Right cardiac atrium (tissue), 5 donors: ENCODE measurements around the gene TMEM119. TPM values are rescaled to one million over a fixed set of nuclear protein-coding genes. Genes with fewer than 3 reads are reported as not detected.

Experiments used
- ATAC-seq, 2 donors: fragments of 200-7000 bp; cut with Tn5 transposase; one replicate each; pipeline versions ENCODE4 v1.8.0 to v1.9.1; 2020; ENCODE audit warnings: moderate library complexity in 2 of 2, mild to moderate bottlenecking in 1 of 2
- DNase-seq, 3 donors: peaks; one replicate each; pipeline ENCODE4 v3.0.0-alpha.2; 2020
- H3K27ac ChIP-seq: one replicate; pipeline ENCODE4 v1.5.1; 2013; ENCODE audit warnings: mild to moderate bottlenecking, low read length, control low read depth, moderate library complexity
- H3K27me3 ChIP-seq: one replicate; pipeline ENCODE4 v1.6.1; 2013; ENCODE audit not compliant: control insufficient read depth, insufficient read depth
- H3K4me1 ChIP-seq: one replicate; pipeline ENCODE4 v1.6.1; 2013; ENCODE audit warnings: low read length; ENCODE audit not compliant: control insufficient read depth, insufficient read depth
- H3K4me3 ChIP-seq: one replicate; pipeline ENCODE4 v1.5.1; 2013; ENCODE audit warnings: low read length, control low read depth
- H3K9me3 ChIP-seq: one replicate; pipeline ENCODE4 v1.6.1; 2013; ENCODE audit warnings: low read length; ENCODE audit not compliant: control insufficient read depth
- WGBS: extraction: QIAGEN DNeasy Blood & Tissue Kit; methylation state at CpG from one replicate; pipeline ENCODE4 v1.1.7; 2013; 5-methylcytosine and 5-hydroxymethylcytosine counted together
- intact Hi-C, 4 donors: fragments of 100-400 bp; cut with DNase I; formaldehyde crosslinking; loops; one replicate each; pipeline versions ENCODE4 v1.11.0 to v1.14.0; 2022 to 2023
- polyA plus RNA-seq: library from polyadenylated mRNA; stranded (reverse); fragments of 200-250 nt; gene quantifications from one replicate; pipeline ENCODE4 v1.2.3, GENCODE V29; 2013
- total RNA-seq, 4 donors: library from RNA; stranded (reverse); fragmentation: NEBNext Ultra II Directional; extraction: Animal tissue kit (Norgen Biotek cat#: 25700); gene quantifications; one replicate each; pipeline ENCODE4 v1.2.1, GENCODE V29; 2021
- donor health status: healthy with polysubstance abuse.
- donor health status: DM: no; HTN: yes; CAD: no.
- donor health status: DM: no; HTN: no; CAD: no.
- donor health status: DM: no; HTN: yes; CAD: no; lungs with severe emphysema.
- donor health status: DM: yes; HTN: yes; CAD: no.

The TMEM119 gene
- total and polyA plus RNA-seq, 5 donors = 1.8 to 3.5 (median 3.0) TPM

- intact Hi-C loops = loop anchor here in 1 of 4 donors (5.0 kb wide), 1 partner anchor 36 kb away; no protein-coding TSS in a partner anchor
- no peaks in the 10 kb centered on the region for H3K9me3 ChIP-seq
- no peak overlapping the region for H3K4me3 ChIP-seq
- DNase-seq = no peak
- no peak for ATAC-seq
- 61% methylated on average over 9 of the region's 9 CpGs for WGBS
- no peaks in the 10 kb centered on the region for H3K27me3 ChIP-seq
- no peak overlapping the region for H3K27ac ChIP-seq
- H3K4me1 ChIP-seq = no peaks in the 10 kb centered on the region
Observed at GRCh38 chr12:108613548-108613947, 15.7 kb upstream of the TMEM119 start.

- Histone ChIP-seq H3K4me3 (no peak overlapping the region), H3K9me3 (no peaks in the 10 kb centered on the region), H3K4me1 (no peaks in the 10 kb centered on the region), H3K27me3 (no peaks in the 10 kb centered on the region), H3K27ac (no peak overlapping the region)
- intact Hi-C loops = loop anchor here in 1 of 4 donors (5.0 kb wide), 1 partner anchor 36 kb away; no protein-coding TSS in a partner anchor
- no peak for DNase-seq
- 81% methylated on average over 8 of the region's 8 CpGs for WGBS
- no peak for ATAC-seq
Observed at GRCh38 chr12:108612788-108613282, 15.0 kb upstream of the TMEM119 start.

GRCh38 chr12:108611884-108612415 lies 14.1 kb upstream of the TMEM119 start:
- Histone ChIP-seq H3K27me3 (no peaks in the 10 kb centered on the region), H3K9me3 (no peaks in the 10 kb centered on the region), H3K4me1 (no peaks in the 10 kb centered on the region), H3K4me3 (no peak overlapping the region), H3K27ac (no peak overlapping the region)
- DNase-seq (peak in 1 of 3 donors; percentile 47), ATAC-seq (no peak)
- WGBS = 62% methylated on average over 5 of the region's 5 CpGs
- intact Hi-C loops = loop anchor here in 1 of 4 donors (5.0 kb wide), 1 partner anchor 35 kb away; no protein-coding TSS in a partner anchor

- ATAC-seq = no peak
Observed at GRCh38 chr12:108610856-108611605, 13.1 kb upstream of the TMEM119 start.

GRCh38 chr12:108610336-108610815 lies 12.5 kb upstream of the TMEM119 start:
- Histone ChIP-seq H3K4me1 (no peaks in the 10 kb centered on the region), H3K27ac (no peak overlapping the region), H3K27me3 (no peaks in the 10 kb centered on the region), H3K4me3 (no peak overlapping the region), H3K9me3 (no peaks in the 10 kb centered on the region)
- DNase-seq (peak in 1 of 3 donors; percentile 16), ATAC-seq (no peak)
- intact Hi-C loops = loop anchor here in 1 of 4 donors (5.0 kb wide), 1 partner anchor 33 kb away; no protein-coding TSS in a partner anchor
- WGBS = 82% methylated on average over 8 of the region's 8 CpGs

More at GRCh38 chr12:108610856-108611605, 13.1 kb upstream of the TMEM119 start:
- WGBS = 78% methylated on average over 15 of the region's 15 CpGs
- intact Hi-C loops = loop anchor here in 1 of 4 donors (5.0 kb wide), 1 partner anchor 34 kb away; no protein-coding TSS in a partner anchor
- H3K4me3 ChIP-seq = no peak overlapping the region
- no peaks in the 10 kb centered on the region for H3K4me1 ChIP-seq
- H3K27me3 ChIP-seq = no peaks in the 10 kb centered on the region
- no peaks in the 10 kb centered on the region for H3K9me3 ChIP-seq
- no peak overlapping the region for H3K27ac ChIP-seq
- no peak for DNase-seq

- ATAC-seq = peak; percentile 75 to 86
- Histone ChIP-seq H3K4me3 (no peak overlapping the region), H3K27ac (no peak overlapping the region), H3K4me1 (no peaks in the 10 kb centered on the region), H3K27me3 (no peaks in the 10 kb centered on the region), H3K9me3 (no peaks in the 10 kb centered on the region)
- DNase-seq = peak; percentile 77 to 92 (median 91)
- 38% methylated on average over 21 of the region's 21 CpGs for WGBS
- intact Hi-C loops = loop anchor here in 1 of 4 donors (5.0 kb wide), 1 partner anchor 32 kb away; no protein-coding TSS in a partner anchor
Observed at GRCh38 chr12:108609537-108610335, 11.9 kb upstream of the TMEM119 start.

GRCh38 chr12:108608616-108609015 lies 10.7 kb upstream of the TMEM119 start:
- Histone ChIP-seq H3K27me3 (no peaks in the 10 kb centered on the region), H3K9me3 (no peaks in the 10 kb centered on the region), H3K4me1 (no peaks in the 10 kb centered on the region), H3K27ac (no peak overlapping the region), H3K4me3 (no peak overlapping the region)
- intact Hi-C loops = no loop called here
- ATAC-seq (no peak), DNase-seq (peak in 1 of 3 donors; percentile 29)
- 83% methylated on average over 5 of the region's 5 CpGs for WGBS

GRCh38 chr12:108607981-108608600 lies 10.2 kb upstream of the TMEM119 start:
- DNase-seq = no peak
- Histone ChIP-seq H3K4me3 (no peak overlapping the region), H3K27me3 (no peaks in the 10 kb centered on the region), H3K4me1 (no peaks in the 10 kb centered on the region), H3K27ac (no peak overlapping the region), H3K9me3 (no peaks in the 10 kb centered on the region)
- no peak for ATAC-seq
- 92% methylated on average over 10 of the region's 10 CpGs for WGBS
- intact Hi-C loops = no loop called here

- intact Hi-C loops = no loop called here
- Histone ChIP-seq H3K4me3 (no peak overlapping the region), H3K9me3 (no peaks in the 10 kb centered on the region), H3K27ac (no peak overlapping the region), H3K27me3 (no peaks in the 10 kb centered on the region), H3K4me1 (no peaks in the 10 kb centered on the region)
- no peak for ATAC-seq
- 78% methylated on average over 9 of the region's 9 CpGs for WGBS
- peak in 1 of 3 donors; percentile 1 for DNase-seq
Observed at GRCh38 chr12:108606492-108606891, 8.6 kb upstream of the TMEM119 start.

- Histone ChIP-seq H3K4me1 (no peaks in the 10 kb centered on the region), H3K27me3 (no peaks in the 10 kb centered on the region), H3K27ac (no peak overlapping the region), H3K9me3 (no peaks in the 10 kb centered on the region), H3K4me3 (no peak overlapping the region)
- DNase-seq (no peak), ATAC-seq (no peak)
- intact Hi-C loops = no loop called here
- WGBS = 97% methylated on average over 4 of the region's 4 CpGs
Observed at GRCh38 chr12:108605690-108606406, 8.0 kb upstream of the TMEM119 start.
